Left lobe of liver (tissue), 2 donors: ENCODE results near the gene FAM193A. TPM values are rescaled to one million over a fixed set of nuclear protein-coding genes. Genes with fewer than 3 reads are reported as not detected.
"Not testable (repeated sequence)": the region's sequence is repeated elsewhere in the genome, so short reads cannot be mapped to it uniquely, and the experiment has no call there.

Source experiments
- ATAC-seq: fragments of 200-7000 bp; cut with Tn5 transposase; one replicate; pipeline ENCODE4 v1.9.1; 2020; ENCODE audit warnings: mild to moderate bottlenecking, moderate library complexity
- DNase-seq: peaks from one replicate; pipeline ENCODE4 v3.0.0-alpha.2; 2020; ENCODE audit warnings: low spot score
- total RNA-seq: library from RNA; stranded (reverse); gene quantifications from one replicate; pipeline ENCODE4 v1.2.1, GENCODE V29; 2021
- donor health status: DM: no; HTN: no; CAD: no; lungs with moderate emphysema.
- donor health status: DM: no; HTN: yes; CAD: no.

FAM193A gene
- total RNA-seq, 1 donor from 2014 or later = 10.6 TPM

- DNase-seq (no peak), ATAC-seq (no peak)
These were observed 185.1 kb downstream of the FAM193A start for GRCh38 chr4:2721586-2721985.

DNA sequence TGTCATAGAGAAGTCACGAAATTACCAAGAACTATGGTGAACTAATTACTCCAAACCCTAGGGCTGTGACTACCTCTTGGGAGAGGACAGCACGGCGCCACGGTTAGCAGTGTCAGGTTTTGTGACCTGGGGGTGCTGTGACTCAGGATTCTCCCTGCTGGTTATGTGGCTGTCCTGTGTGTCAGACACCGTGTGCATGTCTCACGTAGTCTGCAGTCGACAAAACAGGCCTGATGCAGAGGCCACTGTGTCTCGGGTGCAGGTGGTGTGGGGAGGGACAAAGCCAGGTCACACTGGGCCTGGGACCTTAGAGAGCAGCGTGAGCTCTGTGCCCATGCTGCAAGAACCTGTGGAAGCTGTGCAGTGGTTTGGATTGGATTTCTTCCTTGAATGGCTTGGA, 185.6 kb downstream of the FAM193A start:
- no peak for ATAC-seq

GRCh38 chr4:2723751-2724150, 187.3 kb downstream of the FAM193A start:
- ATAC-seq (no peak), DNase-seq (no peak)

More for the DNA sequence above, 185.6 kb downstream of the FAM193A start:
- DNase-seq = no peak

DNA sequence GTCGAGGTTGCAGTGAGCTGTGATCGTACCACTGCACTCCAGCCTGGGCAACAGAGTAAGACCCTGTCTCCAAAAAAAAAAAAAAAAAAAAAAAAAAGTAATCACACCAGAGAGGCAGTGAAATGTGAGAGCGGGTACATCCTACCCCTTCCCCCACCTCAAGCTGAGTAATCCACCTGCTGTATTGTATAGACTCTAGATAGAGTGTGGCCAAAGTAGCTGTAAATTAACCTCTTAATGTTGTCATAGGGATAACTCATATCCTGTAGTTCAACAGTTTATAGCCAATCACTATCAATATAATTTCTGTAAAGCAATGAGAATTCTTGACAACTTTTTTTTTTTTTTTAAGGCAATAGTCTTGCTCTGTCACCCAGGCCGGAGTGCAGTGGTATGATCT, 188.9 kb downstream of the FAM193A start:
- ATAC-seq = no peak
- DNase-seq = no peak

DNA sequence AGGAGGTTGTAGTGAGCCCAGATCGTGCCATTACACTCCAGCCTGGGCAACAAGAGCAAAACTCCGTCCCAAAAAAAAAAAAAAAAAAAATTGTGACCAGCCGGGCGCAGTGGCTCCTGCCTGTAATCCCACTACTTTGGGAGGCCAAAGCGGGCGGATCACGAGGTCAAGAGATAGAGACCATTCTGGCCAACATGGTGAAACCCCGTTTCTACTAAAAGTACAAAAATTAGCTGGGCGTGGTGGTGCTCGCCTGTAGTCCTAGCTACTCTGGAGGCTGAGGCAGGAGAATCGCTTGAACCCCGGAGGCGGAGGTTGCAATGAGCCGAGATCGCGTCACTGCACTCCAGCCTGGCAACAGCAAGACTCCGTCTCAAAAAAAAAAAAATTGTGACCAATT, 190.4 kb downstream of the FAM193A start:
- not testable (repeated sequence) for ATAC-seq, DNase-seq

- ATAC-seq (no peak), DNase-seq (no peak)
These were observed 191.8 kb downstream of the FAM193A start for GRCh38 chr4:2728221-2728620.

- DNase-seq (no peak), ATAC-seq (no peak)
These were observed 192.5 kb downstream of the FAM193A start for GRCh38 chr4:2728806-2729532.

DNA sequence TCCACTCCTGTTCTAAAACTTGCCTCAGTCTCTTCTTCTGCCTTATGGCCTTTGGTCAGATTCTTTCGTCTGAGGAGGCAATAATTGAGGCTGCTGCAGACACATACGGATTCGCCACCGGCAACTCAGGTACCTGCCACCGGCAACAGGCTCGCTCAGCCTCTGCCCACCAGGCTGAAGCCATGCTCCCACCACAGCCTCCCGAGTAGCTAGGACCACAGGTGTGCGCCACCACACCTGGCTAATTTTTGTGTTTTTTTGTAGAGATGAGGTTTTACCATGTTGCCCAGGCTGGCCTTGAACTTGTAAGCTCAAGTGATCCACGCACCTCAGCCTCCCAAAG, 193.1 kb downstream of the FAM193A start:
- no peak for ATAC-seq

GRCh38 chr4:2731907-2732317, 195.5 kb downstream of the FAM193A start:
- ATAC-seq (no peak), DNase-seq (no peak)

More for the DNA sequence above, 193.1 kb downstream of the FAM193A start:
- DNase-seq = no peak

DNA sequence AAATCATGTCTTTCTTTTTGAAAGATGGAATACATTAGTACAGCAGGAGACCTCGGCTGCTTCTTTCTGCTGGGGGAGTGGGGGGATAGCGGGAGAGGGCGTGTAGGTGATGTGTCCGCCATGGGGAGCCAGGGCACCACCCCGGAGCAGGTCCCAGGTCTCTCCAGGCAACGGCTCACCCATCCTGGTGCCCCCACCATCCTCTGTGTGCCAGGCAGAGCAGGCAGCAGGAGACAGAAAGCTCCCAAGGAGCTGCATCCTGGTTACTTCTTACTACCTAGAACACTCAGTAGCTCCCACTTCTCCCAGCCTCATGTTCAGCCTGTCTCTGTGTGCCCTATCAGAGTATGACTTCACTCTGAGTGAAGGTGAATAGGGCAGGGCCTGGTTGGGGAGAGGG, 196.1 kb downstream of the FAM193A start:
- no peak for DNase-seq
- peak; percentile 13 for ATAC-seq

DNA sequence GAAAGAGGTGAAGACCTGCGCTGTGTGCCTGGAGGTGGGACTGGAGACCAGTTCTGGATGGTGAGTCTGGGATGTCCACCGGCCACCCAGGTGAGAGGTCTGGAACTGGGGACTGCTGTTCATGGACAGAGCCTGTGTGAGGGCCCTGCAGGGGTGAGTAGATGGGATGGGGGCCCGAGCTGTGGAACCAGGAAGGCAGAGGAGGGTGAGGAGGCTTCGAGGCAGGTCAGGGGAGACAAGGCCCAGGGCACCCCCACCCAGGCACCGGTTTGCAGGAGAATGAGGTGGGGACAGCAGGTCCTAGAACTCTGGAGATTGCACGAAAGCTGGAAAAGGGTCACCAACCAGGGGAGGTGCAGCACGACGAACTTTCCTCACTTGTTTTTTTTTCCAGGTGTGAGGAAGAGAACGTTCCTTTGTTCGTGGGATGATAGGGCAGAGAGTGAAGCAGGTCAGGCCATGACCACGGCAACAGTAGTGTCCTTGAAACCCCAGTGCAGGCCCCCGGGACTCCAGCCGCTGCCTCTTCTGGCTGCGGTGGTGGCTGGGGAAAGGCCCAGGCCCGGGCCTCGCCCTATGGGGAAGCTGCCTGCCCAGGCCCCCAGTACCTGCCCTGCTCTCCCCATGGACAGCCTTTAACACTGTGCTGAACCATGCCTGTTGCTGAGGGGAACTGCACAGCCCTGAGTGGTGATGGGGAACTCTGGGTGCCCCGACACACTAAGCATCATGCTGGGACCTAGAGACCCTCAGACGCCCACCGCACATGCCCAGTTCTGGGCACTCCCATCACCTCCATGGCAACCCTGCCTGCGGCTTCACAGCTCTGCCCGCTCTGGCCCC, 196.8 kb downstream of the FAM193A start:
- DNase-seq (no peak), ATAC-seq (peak; percentile 32)

GRCh38 chr4:2733844-2734574, 197.6 kb downstream of the FAM193A start:
- DNase-seq (no peak), ATAC-seq (no peak)

DNA sequence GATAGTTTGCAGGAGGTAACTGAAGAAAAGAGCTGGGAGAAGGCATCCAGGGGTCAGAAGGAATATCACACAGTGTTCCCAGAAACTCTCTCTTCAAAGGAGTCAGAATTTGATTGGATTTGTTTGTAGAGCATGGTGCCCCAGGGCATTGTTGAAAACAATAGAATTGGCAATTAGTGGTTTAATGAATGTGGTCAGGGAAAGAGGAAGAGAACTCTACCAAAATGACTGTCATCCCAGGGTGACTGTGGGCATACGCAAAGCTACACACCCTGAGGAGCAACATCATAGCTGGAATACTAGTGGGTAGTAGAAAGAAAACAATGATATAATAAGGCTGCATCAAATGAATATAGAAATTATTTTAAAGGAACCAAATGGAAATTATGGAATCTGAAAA, 198.2 kb downstream of the FAM193A start:
- DNase-seq = no peak
- no peak for ATAC-seq

GRCh38 chr4:2735869-2736268, 199.4 kb downstream of the FAM193A start:
- DNase-seq (no peak), ATAC-seq (no peak)

DNA sequence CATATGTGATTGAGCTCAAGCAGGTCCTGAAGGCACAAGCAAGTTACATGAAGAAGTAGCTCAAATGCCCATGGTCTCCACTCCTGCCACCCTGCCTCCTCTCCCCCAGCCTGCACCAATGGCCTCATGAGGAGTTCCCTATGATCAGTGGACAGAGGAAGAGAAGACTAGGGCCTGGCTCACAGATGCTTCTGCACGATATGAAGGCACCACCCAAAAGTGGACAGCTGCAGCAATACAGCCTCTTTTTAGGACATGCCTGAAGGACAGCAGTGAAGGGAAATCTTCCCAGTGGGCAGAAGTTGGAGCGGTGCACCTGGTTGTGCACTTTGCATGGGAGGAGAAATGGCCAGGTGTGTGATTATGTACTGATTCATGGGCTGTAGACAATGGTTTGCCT, 201.8 kb downstream of the FAM193A start:
- ATAC-seq, DNase-seq: not testable (repeated sequence)

DNA sequence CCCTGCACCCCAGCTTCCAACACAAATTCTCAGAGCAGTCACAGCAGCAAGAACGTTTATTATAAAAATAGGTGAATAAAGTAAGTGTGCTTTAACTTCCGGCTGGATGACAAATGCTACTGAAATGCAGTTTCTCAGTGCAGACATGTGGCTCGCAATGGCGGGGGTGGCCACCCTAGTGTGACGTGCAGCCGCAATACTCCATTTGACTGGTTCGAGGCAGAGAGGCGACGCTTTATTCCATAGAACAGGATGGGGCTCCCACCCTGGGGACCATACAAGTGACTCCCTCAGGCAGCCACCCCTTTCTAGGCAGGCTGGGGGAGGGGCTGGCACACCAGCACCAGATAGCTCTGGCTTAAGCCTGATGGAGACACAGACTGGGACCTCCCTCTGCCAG, 205.2 kb downstream of the FAM193A start:
- DNase-seq (no peak), ATAC-seq (no peak)

DNA sequence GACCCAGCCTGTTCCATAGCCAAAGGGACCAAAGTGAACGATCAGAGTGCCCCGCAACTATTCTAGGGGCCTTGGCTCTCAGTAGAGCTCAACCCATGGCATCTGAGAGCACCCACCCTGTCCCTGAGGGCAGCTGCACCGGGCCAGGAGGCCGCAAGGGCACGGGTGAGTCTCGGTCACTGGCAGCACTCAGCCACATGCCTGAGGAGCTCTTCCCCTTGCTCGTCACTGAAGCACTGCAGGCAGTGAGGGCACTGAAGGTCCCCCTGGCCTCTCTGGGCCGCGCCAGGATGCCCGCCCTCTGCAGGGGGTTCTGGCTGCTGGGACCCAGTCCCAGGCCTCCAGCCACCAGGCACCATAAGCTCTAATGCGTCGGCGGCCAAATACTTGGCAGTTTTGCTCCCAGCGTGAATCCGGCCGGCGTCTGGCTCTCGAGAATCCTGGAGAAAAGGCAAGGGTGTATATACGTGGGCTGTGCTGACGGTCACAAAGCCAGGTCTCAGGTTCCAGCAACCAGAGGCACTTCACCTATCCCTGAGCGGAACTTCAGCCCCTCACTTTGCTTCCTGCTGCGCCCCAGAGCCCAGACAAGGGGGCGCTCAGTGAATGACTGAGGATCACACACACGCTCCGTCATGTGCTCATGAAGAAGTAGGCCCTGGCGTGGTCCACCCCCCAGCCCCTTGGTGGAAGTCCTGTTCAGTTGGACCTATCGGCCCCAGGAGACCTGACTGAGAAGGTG, 205.8 kb downstream of the FAM193A start:
- DNase-seq = no peak
- no peak for ATAC-seq

DNA sequence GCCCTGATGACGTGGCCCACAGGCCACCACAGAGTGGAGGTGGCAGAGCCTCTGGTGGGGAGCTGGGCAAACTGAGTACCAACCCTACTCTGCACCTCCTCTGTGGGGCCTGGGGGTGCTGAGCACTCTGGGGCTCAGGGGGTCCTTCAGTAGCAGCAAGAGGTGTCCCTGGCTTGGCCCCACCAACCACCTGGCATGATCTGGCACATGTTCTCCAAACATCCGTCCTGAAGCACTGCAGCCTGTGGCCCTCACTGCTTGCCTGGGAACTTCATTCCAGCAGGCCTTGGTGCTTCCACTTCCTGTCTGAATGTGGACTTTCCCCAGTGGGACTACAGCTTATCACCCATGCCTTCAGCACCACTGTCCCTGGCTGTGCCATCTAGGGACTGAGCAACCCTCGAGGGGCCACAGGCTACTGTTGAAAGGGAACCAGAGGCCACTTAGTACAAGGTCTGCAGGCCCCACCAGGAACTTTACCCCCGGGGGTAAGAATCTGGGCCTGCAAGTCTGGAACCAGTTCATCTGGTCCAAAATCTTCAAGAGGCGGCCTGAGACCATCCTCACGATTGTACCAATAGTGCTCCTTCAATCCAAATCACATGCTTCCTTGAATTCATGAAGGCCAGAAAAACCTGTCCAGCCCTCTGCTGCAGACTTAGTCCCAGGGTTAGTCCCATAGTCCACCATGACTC, 206.5 kb downstream of the FAM193A start:
- ATAC-seq = no peak
- no peak for DNase-seq

- ATAC-seq (no peak), DNase-seq (no peak)
These were observed 207.3 kb downstream of the FAM193A start for GRCh38 chr4:2743518-2744445.
